Left cardiac atrium (tissue), 4 donors: Measurements from ENCODE around the gene PTPRN. TPM values are rescaled to one million over a fixed set of nuclear protein-coding genes. Genes with fewer than 3 reads are reported as not detected.
A peak's percentile ranks its signal among the peaks of the same experiment; 100 is the strongest.

ENCODE experiments used
- ATAC-seq, 2 donors: fragments of 200-7000 bp; cut with Tn5 transposase; one replicate each; pipeline ENCODE4 v1.9.1; 2020; ENCODE audit warnings: mild to moderate bottlenecking in 2 of 2, moderate library complexity in 2 of 2
- DNase-seq: peaks from one replicate; pipeline ENCODE4 v3.0.0-alpha.2; 2020
- intact Hi-C, 2 donors: fragments of 100-400 bp; cut with DNase I; formaldehyde crosslinking; loops; one replicate each; pipeline versions ENCODE4 v1.14.1 to v1.15.1; 2022 to 2023
- total RNA-seq, 2 donors: library from RNA; stranded (reverse); fragmentation: NEBNext Ultra II Directional; extraction: Animal tissue kit (Norgen Biotek cat#: 25700); gene quantifications; one replicate each; pipeline ENCODE4 v1.2.1, GENCODE V29; 2021
- donor health status: DM: no; HTN: yes; CAD: no.
- donor health status: DM: no; HTN: yes; CAD: no; lungs with severe emphysema.
- donor health status: DM: yes; HTN: yes; CAD: no.
- donor health status: Dilated cardiomyopathy.

Gene PTPRN
- total RNA-seq, 2 donors from 2014 or later, result not detected

DNA sequence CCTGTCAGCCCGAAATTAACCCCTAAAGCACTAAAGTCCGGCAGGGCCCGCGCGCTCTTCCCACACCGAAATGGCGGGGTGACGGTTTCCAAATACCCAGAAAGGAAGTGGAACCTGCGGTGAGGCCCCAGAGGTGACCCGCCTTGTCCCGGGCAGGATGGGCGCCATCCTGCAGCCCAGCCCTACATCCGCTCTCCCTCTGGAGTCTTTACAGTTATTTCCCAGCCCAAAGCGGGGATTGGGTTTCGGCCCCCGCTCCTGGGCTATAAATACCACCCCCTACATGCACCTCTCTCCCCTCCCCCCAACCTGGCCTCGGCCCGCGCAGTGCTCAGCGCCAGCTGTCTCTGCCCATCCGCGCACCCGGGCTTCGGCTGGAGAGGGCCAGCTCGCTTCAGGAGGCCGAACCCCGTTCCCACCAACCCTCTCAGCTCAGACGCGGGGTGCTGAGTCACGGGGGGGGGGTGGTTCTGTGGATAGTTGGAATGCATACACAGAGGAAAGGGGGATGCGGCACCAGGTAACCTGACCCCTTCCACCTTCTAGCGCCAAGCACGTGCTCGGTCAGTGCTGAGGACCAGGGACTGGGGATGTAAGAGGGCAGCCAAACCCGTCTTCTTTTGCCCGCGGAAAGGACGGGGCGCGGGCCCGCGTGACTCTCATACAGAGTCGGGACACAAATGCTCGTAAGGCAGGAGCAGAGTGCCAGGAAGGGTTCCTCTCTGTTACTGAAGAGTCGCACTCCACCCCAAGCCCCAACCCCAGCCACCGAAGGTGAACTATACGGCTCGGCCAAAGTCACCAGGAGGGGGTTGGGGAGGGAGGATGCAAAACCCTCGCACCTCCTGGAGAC is 56.1 kb downstream of the PTPRN start, which contains the start of gene TUBA4B:
Gene TUBA4B, plus strand, starts transcription at position 344 of the 853 bp plus-strand sequence. Its CDS starts 165 bp downstream, at position 509.
- intact Hi-C loops, result no loop called here
- ATAC-seq, result peak; percentile 26 to 35
- no peak for DNase-seq

DNA sequence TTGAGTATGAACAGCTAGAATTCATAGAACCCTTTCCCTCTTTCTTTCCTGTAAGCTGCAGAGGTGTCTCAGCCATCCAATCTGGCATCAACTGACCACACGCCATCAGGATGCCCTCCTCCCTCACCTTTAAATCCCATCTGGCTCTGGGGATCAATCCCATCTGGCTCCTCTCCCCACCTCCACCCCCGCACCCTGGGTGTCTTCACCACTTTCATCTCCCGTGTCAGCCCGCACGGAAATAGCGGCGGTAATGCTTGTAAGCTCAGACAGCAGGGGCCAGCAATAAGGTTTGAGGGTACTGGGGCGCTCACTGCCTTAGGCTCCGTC is 56.7 kb downstream of the PTPRN start:
- DNase-seq (no peak), ATAC-seq (no peak)
- intact Hi-C loops, result no loop called here

DNA sequence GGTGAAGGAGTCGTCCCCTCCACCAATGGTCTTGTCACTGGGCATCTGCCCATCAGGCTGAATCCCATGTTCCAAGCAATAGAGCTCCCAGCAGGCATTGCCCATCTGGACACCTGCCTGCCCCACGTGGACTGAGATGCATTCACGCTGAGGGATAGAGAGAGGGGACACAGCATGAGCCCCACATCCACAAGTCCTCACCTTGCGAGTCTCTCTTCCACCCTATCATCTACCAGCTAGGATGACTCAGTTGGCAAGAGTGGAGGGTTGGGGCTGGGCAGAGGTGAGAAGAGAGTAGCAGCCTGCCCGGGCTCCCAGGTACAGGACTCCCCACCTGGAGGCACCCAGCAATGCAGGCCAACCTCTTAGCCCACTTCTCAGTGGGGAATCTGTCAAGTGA is 57.1 kb downstream of the PTPRN start:
- DNase-seq (no peak), ATAC-seq (no peak)
- intact Hi-C loops, result no loop called here

DNA sequence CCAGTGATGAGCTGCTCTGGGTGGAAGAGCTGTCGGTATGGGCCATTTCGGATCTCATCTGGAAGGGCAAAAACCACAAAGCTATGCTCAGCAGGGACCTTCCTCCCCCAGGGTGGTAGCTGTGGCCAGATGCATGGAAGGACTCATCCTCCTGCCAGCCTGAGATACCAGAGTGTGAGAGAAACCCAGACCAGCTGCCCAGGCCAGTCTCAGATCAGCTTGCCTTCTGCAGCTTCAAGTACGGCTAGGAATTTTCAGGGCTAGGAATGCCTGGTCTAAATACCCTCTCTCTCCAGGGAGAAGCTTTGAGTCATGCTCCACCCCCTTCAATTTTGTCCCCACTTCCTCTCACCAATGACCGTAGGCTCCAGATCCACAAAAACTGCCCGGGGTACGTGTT is 57.5 kb downstream of the PTPRN start:
- intact Hi-C loops, result no loop called here
- DNase-seq (no peak), ATAC-seq (no peak)

DNA sequence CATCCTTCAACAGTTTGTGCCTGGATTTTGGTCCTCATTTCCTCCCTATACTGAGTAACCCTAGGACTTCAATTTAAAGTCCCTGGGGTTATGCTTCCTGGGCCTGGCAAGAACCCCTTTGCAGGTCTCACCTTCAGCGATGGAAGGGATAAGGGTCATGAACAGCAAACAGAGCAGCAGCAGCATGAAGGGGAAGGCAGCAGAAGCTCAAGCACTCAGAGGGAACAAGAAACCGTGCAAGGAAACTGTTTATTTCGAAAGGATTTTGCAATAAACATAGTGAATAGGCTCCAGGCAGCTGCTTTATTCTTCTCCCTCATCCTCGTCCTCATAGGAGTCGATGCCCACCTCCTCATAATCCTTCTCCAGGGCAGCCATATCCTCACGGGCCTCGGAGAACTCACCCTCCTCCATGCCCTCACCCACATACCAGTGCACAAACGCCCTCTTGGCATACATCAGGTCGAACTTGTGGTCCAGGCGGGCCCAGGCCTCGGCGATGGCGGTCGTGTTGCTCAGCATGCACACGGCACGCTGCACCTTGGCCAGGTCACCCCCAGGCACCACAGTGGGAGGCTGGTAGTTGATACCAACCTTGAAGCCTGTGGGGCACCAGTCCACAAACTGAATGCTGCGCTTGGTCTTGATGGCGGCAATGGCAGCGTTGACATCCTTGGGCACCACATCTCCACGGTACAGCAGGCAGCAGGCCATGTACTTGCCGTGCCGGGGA is 59.0 kb downstream of the PTPRN start:
- intact Hi-C loops, result no loop called here
- no peak for ATAC-seq
- DNase-seq, result no peak

DNA sequence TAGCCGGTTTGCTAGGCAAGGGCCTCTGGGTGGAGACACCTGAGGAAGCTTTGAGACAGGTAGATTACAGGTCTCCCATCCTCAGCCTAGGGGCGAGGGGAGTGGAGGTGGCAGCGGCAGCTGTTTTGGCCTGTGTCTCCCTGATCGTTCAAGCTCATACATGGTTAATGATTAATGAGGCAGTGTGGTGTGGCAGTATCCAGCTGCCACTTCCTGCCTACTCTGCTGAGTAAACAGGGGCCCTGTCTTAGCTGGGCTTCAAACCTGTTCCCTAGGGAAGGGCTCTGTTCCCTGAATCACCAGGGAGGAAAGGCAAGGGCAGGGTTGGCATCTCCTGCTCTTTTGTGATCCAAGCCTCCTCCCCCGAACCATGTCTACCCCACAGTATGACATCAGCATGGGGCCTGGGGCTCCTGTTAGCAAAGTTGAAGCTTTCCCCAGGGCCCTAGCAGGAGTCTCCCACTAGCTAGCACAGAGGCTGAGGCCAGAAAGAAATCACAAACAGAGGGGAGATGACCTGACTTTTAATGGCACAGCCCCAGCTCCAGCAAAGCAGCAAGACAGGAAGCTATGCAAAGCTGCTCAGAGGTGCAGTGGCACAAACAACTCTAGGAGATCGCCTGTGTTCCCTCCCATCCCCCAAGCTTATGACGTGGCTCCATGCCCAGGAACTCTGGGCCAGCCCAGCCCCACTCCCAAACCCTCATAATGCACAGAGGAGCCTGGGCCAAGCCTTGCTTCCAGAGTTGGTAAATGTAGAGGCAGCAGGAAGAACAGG is 59.8 kb downstream of the PTPRN start:
- ATAC-seq (peak; percentile 4 to 21), DNase-seq (peak; percentile 64)
- intact Hi-C loops, result loop anchor here in 1 of 2 donors (10.0 kb wide), 1 partner anchor 45 kb away; no protein-coding TSS in a partner anchor

DNA sequence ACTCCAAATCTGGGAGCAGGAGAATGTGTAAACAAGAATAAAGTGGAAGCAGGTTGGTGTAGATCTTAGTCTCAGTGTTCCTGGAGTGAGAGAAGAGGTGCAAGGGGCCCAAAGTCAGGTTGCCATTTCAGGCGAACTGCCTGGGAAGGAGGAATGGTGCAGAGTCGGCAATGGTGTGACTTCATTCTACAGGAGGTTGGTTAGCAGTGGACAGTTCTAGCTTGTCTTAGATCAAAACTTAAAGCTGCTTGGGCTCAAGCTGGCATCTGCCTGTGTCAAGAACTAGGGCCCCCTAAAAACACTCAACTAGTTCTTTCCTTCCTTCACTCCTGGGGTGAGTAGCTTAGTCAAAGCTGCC is 60.4 kb downstream of the PTPRN start:
- DNase-seq (no peak), ATAC-seq (no peak)
- intact Hi-C loops, result loop anchor here in 1 of 2 donors (10.0 kb wide), 1 partner anchor 46 kb away; no protein-coding TSS in a partner anchor

DNA sequence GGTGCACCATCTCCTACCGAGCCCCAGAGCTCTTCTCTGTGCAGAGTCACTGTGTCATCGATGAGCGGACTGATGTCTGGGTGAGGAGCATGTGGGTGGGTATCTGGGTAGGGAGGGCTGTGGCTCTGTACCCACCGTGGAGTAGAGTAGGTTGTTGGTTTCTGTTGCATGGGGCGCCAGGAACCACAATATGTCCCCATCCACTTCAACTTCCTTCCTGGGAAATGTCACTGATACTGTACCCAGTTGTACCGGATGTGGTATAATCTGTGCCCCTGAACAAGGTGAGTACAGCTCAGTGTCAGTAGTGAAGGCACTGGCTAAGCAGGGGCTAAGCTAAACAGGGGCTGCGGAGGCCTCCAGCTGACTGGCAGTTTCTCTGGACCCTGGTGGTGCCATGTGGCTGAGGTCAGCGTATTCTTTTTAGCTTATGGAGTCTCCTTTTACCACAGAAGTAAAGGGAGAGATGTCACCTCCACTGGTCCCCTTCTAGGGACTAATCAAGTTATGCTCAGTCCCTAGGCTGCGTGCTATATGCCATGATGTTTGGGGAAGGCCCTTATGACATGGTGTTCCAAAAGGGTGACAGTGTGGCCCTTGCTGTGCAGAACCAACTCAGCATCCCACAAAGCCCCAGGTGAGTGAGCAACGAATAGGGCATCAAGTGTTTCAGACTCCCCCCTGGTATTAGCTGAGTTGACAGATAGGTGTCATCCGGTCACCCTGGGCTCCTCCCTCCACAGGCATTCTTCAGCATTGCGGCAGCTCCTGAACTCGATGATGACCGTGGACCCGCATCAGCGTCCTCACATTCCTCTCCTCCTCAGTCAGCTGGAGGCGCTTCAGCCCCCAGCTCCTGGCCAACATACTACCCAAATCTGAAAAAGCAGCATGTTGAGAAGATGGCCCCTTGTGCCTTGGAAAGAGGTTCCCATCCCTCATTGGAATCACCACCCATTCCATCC is 61.2 kb downstream of the PTPRN start:
- ATAC-seq, result peak in 1 of 2 donors; percentile 2
- intact Hi-C loops, result loop anchor here in 1 of 2 donors (10.0 kb wide), 1 partner anchor 47 kb away; no protein-coding TSS in a partner anchor
- no peak for DNase-seq

DNA sequence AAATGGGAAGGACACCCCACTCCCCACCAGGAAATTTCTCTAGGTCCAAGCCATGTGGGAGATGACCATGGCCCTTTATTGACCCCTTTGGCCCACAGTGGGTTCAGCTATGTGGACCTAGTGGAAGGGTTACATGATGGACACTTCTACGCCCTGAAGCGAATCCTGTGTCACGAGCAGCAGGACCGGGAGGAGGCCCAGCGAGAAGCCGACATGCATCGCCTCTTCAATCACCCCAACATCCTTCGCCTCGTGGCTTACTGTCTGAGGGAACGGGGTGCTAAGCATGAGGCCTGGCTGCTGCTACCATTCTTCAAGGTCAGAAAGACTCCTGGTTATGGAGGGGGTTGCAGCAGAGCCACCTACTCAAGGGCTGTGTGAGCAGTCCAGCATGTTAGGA is 62.6 kb downstream of the PTPRN start:
- intact Hi-C loops, result loop anchor here in 1 of 2 donors (10.0 kb wide), 1 partner anchor 48 kb away; no protein-coding TSS in a partner anchor
- DNase-seq (no peak), ATAC-seq (no peak)

DNA sequence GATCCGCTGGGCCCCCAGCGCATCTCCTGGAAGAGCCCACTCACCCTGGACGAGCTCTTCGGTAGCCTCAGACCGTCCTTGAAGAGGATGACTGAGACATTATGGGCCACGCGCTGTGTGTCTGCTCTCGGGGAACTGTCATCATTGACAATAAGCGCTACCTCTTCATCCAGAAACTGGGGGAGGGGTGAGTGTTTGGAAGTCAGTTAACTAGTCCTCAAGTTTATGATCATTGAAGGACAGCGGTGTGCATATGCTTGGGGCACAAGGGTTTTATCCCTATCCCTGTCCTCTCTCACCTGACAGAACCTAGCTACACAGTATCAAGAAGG is 63.3 kb downstream of the PTPRN start:
- no peak for DNase-seq
- intact Hi-C loops, result loop anchor here (2.0 to 10.0 kb wide), 2 partner anchors 17 to 49 kb away; partner anchors contain the start of genes ANKZF1 (in 1 of the 2) and ATG9A (in 1 of the 2)
- ATAC-seq, result no peak

DNA sequence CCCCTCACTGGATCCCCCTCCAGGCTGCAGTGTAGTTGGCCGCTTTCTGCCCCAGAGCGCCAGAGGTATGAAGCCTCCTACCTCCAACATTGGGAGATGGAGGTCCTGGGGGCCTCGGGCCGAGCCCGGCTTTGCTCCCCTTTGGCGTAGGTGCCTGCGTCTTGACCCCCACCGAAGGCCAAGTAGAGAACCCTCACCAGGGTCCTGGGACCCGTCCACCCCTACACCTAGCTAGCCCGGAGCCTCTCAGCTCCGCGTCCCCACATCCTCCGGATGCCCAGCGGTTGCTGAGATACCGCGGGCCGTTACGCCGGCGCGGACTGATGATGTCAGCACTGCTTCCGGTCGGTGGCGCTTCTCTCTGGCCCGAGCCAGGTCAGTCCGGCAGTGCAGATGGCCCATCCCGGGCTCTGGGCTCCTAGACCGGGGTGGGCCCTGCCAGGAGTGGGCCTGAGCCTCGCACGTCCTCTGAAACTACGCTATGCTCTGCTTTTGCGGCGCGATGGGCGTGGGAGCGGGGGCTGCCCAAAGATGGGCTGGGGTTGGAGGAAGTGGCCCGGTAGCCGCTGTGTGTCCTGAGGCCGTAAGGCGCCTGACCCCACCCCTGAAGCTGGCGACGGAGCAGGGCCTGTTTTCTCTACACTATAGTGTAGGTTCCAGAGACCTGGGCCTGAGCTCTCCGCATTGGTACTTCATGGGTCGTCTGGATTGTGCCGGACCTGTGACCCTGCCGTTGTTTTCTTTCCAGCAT is 63.9 kb downstream of the PTPRN start, which contains the start of the genes GLB1L and STK16:
Gene GLB1L, minus strand, starts transcription at position 297 of the 751 bp plus-strand sequence. CDS start 1,871 bp downstream, outside the sequence.
Gene STK16, plus strand, starts transcription at position 332 of the 751 bp plus-strand sequence. CDS start 521 bp downstream, outside the sequence.
- peak; percentile 93 to 94 for ATAC-seq
- peak; percentile 96 for DNase-seq
- intact Hi-C loops, result loop anchor here (2.0 to 10.0 kb wide), 2 partner anchors 17 to 49 kb away; partner anchors contain the start of genes ANKZF1 (in 1 of the 2) and ATG9A (in 1 of the 2)

DNA sequence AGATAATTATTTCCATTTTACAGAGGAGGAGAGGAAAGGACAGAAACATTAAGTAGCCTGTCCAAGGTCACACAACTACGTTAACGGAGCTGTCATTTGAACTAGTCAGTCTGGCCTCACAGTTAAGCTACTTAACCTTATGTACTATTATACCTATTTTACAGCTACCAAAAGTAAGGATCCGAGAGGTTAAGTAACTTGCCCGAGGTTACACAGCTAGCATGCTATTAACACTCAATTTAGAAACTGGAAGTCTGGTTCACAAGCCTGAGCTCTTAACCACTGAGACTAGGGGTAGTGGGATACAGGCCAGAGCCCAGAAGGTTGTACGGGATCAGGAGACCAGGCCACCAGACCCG is 64.4 kb downstream of the PTPRN start:
- ATAC-seq (no peak), DNase-seq (no peak)
- intact Hi-C loops, result loop anchor here (2.0 to 10.0 kb wide), 2 partner anchors 16 to 50 kb away; partner anchors contain the start of genes ANKZF1 (in 1 of the 2) and ATG9A (in 1 of the 2)

DNA sequence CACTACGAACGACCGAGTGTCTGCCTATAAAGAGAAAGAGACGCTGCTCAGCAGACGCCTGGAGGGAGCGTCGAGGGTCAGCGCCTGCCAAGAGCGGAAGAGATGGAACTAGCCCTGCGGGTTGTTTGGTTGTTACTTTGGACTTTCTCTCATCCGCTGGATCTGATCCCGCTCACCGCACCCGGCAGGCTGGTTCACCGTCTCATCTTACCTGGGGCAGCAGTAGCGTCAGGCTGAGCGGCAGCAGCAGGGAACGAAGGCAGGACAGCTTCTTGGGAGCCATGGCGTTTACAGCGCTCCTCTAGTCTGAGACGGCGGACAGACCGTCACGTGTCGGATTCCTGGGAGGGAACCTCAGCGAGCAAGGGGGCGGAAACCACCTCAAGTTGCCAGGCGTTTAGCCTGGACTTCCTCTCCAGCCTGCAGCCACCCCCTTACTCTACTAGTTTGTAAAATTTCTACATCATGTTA is 65.9 kb downstream of the PTPRN start:
- intact Hi-C loops, result loop anchor here in 1 of 2 donors (10.0 kb wide), 1 partner anchor 51 kb away; no protein-coding TSS in a partner anchor
- ATAC-seq (no peak), DNase-seq (no peak)
